Naive B cell (primary cell): ENCODE measurements around the gene L2HGDH. TPM values are rescaled to one million over a fixed set of nuclear protein-coding genes. Genes with fewer than 3 reads are reported as not detected.

ENCODE experiments used
- ATAC-seq, 2 donors: fragments of 150-1000 bp; cut with Tn5 transposase; 2 replicates each; pipeline ENCODE4 v1.10.0; 2021; ENCODE audit warnings: low read depth in 2 of 2, mild to moderate bottlenecking in 2 of 2, moderate library complexity in 2 of 2
- DNase-seq: peaks from one replicate; pipeline ENCODE4 v3.0.0; 2022
- H3K27ac Mint-ChIP-seq, 6 donors: one replicate each; pipeline ENCODE4 v1.8.0; 2020 to 2022; ENCODE audit warnings: mild to moderate bottlenecking in 6 of 6, mixed read lengths in 6 of 6, moderate library complexity in 5 of 6, inconsistent platforms in 2 of 6
- H3K27me3 Mint-ChIP-seq, 3 donors: one replicate each; pipeline ENCODE4 v1.8.0; 2021 to 2022; ENCODE audit warnings: mixed read lengths in 3 of 3, mild to moderate bottlenecking in 1 of 3
- H3K36me3 Mint-ChIP-seq, 2 donors: one replicate each; pipeline ENCODE4 v1.8.0; 2020 to 2022; ENCODE audit warnings: mixed read lengths in 2 of 2, inconsistent platforms in 1 of 2, mild to moderate bottlenecking in 1 of 2
- H3K4me1 Mint-ChIP-seq, 3 donors: one replicate each; pipeline ENCODE4 v1.8.0; 2020 to 2022; ENCODE audit warnings: mixed read lengths in 3 of 3, inconsistent platforms in 1 of 3, mild to moderate bottlenecking in 1 of 3, moderate library complexity in 1 of 3
- H3K4me3 Mint-ChIP-seq, 8 donors: one replicate each; pipeline ENCODE4 v1.8.0; 2020 to 2022; ENCODE audit warnings: mild to moderate bottlenecking in 8 of 8, mixed read lengths in 8 of 8, moderate library complexity in 8 of 8, inconsistent platforms in 2 of 8
- H3K9me3 Mint-ChIP-seq, 7 donors: one replicate each; pipeline ENCODE4 v1.8.0; 2020 to 2022; ENCODE audit warnings: mixed read lengths in 7 of 7, mild to moderate bottlenecking in 5 of 7, inconsistent platforms in 2 of 7, moderate library complexity in 1 of 7
- polyA plus RNA-seq, 6 donors: library from polyadenylated mRNA; unstranded; fragments of 300-500 nt; fragmentation: Illumina TruSeq; gene quantifications; one replicate each; pipeline ENCODE4 v1.2.3, GENCODE V29; 2021; ENCODE audit warnings: low read depth in 6 of 6

Gene L2HGDH
- polyA plus RNA-seq, 6 donors from 2014 or later: 1.5 to 3.6 (median 2.2) TPM; not detected in 1

DNA sequence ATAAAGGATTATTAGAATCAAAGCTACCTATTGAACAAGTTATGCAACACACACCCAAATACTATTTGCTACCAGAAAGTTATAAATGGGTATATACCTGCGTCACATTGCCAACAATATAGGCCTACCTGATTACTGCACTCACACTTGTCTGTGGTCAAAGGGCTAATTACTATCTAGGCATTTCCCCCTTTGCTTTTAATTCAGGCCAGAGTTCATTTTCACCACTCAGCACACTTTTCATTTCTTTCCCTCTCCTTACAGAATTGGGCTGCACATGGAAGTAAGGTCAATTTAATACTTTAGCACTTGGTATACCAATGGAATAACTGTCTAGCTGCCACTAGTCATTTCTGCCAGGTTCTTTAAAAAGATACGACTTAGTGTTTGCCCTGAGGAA lies 82.3 kb downstream of the L2HGDH start:
- DNase-seq: no peak
- Mint-ChIP-seq H3K4me3 (peak overlapping the region in 7 of 8 donors; percentile 30 to 92 (median 86)), H3K27me3 (no peaks in the 10 kb centered on the region), H3K27ac (peak overlapping the region in 2 of 6 donors; percentile 78 to 91), H3K36me3 (no peaks in the 10 kb centered on the region), H3K9me3 (no peaks in the 10 kb centered on the region), H3K4me1 (peaks cover 24 to 54% (median 35%) of the 10 kb centered on the region in 3 donors)
- no peak for ATAC-seq

DNA sequence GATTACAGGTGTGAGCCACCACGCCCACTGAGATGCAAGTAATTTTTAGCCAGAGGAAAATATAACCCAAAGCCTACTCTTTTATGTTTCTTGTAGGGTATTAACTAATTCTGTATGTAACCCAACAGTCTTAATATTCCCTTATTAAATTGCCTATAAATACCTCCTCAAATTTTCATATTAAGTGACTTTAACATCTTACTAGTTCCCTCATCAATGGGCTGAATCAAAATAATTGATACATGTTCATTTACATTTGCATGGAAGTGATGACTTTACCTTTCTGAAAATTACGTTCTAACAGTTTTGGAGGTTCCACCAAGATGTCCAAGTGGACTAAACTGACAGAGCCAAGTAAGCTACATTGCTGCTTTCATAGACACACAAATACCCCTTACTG lies 83.7 kb downstream of the L2HGDH start:
- DNase-seq (no peak), ATAC-seq (no peak)
- H3K27ac Mint-ChIP-seq: peak overlapping the region in 2 of 6 donors; percentile 60 to 70
- peak overlapping the region in 1 of 8 donors; percentile 69 for H3K4me3 Mint-ChIP-seq
- peaks cover 24 to 66% (median 35%) of the 10 kb centered on the region in 3 donors for H3K4me1 Mint-ChIP-seq
- H3K36me3 Mint-ChIP-seq: no peaks in the 10 kb centered on the region
- H3K9me3 Mint-ChIP-seq: no peaks in the 10 kb centered on the region
- H3K27me3 Mint-ChIP-seq: no peaks in the 10 kb centered on the region

DNA sequence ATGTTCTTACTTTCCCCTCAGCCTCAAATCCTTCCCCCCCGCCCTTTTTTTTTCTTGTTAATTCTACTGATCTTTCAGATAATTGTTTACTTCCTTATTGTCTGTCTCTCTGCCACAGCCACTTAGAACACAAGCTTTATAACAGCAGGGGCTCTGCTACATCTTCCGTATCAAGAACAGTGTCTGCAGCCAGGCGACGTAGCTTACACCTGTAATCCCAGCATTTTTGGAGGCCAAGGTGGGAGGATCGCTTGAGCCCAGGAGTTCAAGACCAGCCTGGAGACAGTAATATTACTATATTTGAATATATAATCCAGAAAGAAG lies 86.1 kb downstream of the L2HGDH start:
- Mint-ChIP-seq H3K4me3 (peak overlapping the region in 1 of 8 donors; percentile 34), H3K27ac (peak overlapping the region in 5 of 6 donors; percentile 28 to 87 (median 60)), H3K36me3 (peaks cover 0 to 8% of the 10 kb centered on the region in 2 donors), H3K9me3 (no peaks in the 10 kb centered on the region), H3K27me3 (no peaks in the 10 kb centered on the region), H3K4me1 (peaks cover 38 to 73% (median 47%) of the 10 kb centered on the region in 3 donors)
- no peak for DNase-seq
- ATAC-seq: no peak

DNA sequence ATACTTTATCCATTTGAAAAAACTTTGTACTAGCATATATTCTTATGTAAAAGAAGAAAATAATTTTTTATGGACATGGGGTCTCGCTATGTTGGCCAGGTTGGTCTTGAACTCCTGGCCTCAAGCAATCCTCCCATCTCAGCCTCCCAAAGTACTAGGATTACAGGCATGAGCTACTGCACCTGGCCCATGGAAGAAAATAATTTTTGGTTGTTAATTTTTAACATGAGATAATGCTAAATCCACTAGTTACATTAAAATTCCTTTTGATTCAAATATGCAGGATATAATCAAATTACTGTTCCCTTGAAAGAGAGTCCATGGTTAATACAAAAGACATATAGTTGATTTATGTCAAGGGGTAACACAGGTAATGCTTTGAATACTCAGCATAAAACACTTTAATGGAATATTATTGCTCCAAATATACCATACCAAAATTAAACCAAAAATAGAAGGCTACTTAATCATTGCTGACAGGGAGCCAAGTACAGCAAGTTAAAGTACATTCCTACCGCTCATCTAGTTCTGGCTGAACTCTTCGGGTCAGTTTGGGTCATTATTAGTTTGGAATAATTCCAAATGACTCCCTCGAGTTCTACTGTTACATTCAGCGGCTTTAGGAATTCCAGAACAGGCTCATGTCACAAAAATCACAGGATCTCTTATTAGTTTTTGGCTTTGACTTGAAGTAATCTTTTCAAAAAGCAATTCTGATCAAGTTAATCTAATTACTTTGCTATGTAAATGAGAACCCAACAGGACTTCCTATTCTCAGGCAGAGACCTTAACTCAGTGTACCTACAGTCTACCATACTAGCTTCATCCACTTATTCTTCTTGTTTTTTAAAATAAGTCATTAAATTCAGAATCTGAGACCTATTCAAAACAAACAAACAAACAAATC lies 86.7 kb downstream of the L2HGDH start:
- Mint-ChIP-seq H3K4me1 (peaks cover 35 to 75% (median 45%) of the 10 kb centered on the region in 3 donors), H3K27me3 (no peaks in the 10 kb centered on the region), H3K9me3 (no peaks in the 10 kb centered on the region), H3K36me3 (peaks cover 0 to 8% of the 10 kb centered on the region in 2 donors), H3K27ac (peak overlapping the region in 5 of 6 donors; percentile 28 to 87 (median 60)), H3K4me3 (peak overlapping the region in 1 of 8 donors; percentile 18)
- DNase-seq (no peak), ATAC-seq (peak in 1 of 2 donors; percentile 20)

DNA sequence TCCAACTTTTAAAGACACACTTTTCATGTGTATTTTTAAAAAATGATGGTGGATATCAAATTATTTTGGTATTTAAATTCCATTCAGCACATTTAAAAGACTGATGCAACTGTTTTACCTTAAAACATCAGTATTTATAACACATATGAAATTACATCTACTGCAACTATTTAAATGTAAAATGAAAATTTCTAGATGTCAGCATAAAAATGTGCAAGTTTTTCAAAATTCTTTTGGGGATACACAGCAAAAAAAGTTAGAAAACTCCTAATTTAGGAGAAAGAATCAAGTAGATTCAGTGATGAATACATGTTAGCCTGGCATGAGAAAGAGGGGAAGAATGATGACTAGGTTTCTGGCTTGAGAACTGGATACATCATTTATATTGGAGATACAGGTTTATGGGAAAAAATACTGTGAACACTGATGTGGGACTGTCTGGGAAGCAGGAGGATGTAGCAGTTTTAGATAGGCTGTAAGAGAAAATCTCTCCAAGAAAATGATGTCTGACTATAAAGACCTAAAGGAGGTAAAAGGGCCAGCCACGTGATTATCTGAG lies 89.9 kb downstream of the L2HGDH start:
- DNase-seq (no peak), ATAC-seq (no peak)
- H3K9me3 Mint-ChIP-seq: no peaks in the 10 kb centered on the region
- no peaks in the 10 kb centered on the region for H3K27me3 Mint-ChIP-seq
- peak overlapping the region in 3 of 6 donors; percentile 10 to 74 (median 61) for H3K27ac Mint-ChIP-seq
- peaks cover 39 to 70% (median 44%) of the 10 kb centered on the region in 3 donors for H3K4me1 Mint-ChIP-seq
- H3K4me3 Mint-ChIP-seq: no peak overlapping the region
- H3K36me3 Mint-ChIP-seq: peaks cover 0 to 8% of the 10 kb centered on the region in 2 donors

DNA sequence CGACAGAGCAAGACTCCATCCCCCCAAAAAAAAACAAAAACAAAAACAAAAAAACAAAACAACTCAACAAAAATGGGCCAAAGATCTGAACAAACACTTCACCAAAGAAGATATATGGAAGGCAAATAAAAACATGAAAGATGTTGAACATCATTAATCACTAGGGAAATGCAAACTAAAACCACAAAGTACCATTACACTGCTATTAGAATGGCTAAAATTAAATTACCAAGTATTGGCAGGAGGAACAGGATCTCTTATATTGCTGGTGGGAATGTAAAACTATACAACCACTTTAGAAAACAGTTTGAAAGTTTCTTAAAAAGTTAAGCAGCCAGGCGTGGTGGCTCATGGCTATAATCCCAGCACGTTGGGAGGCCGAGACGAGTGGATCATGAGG lies 93.5 kb downstream of the L2HGDH start:
- DNase-seq (no peak), ATAC-seq (no peak)
- no peaks in the 10 kb centered on the region for H3K9me3 Mint-ChIP-seq
- peaks cover 0 to 8% of the 10 kb centered on the region in 2 donors for H3K36me3 Mint-ChIP-seq
- H3K27ac Mint-ChIP-seq: no peak overlapping the region
- H3K27me3 Mint-ChIP-seq: no peaks in the 10 kb centered on the region
- H3K4me1 Mint-ChIP-seq: peaks cover 25 to 49% (median 27%) of the 10 kb centered on the region in 3 donors
- H3K4me3 Mint-ChIP-seq: peak overlapping the region in 1 of 8 donors; percentile 4

DNA sequence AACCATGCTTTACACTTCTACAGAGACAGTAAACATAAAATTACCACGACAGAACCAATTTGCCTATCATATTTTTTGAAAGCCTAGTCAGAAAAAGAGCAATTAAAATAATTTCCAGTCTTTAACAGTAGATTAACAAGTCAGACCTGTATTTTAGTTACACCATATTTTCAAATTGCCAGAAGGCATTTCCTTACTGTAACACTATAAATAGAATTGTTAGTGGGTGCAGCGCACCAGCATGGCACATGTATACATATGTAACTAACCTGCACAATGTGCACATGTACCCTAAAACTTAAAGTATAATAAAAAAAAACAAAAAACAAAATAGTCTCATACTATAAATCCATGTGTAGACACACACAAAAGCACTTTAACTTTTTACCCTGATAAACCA lies 96.6 kb downstream of the L2HGDH start:
- Mint-ChIP-seq H3K4me1 (peaks cover 20 to 44% (median 26%) of the 10 kb centered on the region in 3 donors), H3K27ac (peak overlapping the region in 1 of 6 donors; percentile 44), H3K4me3 (no peak overlapping the region), H3K36me3 (peaks cover 0 to 8% of the 10 kb centered on the region in 2 donors), H3K27me3 (no peaks in the 10 kb centered on the region), H3K9me3 (no peaks in the 10 kb centered on the region)
- ATAC-seq: no peak
- no peak for DNase-seq

DNA sequence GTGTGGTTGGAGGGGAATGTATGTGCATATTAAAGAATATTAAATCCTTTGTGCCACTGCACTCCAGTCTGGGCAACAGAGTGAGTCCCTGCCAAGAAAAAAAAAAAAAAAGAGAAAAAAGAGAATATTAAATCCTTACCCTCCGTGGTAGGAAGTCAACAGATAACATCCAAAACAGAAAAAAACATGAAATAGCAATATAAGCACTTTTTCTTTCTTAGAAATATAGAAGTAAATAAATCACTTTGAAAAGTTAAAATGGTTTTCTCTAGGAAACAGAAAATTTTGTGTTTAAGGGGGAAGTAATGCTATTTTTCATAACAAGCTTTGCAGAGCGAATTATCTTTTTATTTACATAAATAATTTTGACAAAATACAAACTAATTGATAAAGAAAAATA lies 98.2 kb downstream of the L2HGDH start:
- Mint-ChIP-seq H3K36me3 (peaks cover 0 to 8% of the 10 kb centered on the region in 2 donors), H3K27me3 (no peaks in the 10 kb centered on the region), H3K4me1 (peaks cover 18 to 39% (median 27%) of the 10 kb centered on the region in 3 donors), H3K4me3 (no peak overlapping the region), H3K9me3 (no peaks in the 10 kb centered on the region), H3K27ac (peak overlapping the region in 2 of 6 donors; percentile 19 to 58)
- no peak for ATAC-seq
- no peak for DNase-seq

DNA sequence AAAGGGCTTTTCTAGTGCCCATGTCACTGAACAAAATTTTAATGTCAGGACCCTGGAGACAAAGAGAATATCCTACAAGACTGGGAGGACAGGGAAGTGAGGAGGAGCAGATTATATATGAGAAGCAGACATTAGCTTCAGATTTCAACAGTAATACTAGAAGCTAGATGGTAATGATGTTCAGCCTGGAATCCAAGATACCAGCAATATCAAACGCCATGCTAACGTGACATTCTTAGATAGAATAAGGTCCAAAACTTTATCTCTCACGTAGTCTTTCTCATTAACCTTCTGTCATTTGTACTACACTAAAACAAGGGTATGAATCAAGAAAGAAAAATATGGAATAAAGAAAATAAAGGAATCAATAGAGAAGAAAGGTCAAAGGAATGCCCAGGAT lies 99.3 kb downstream of the L2HGDH start:
- Mint-ChIP-seq H3K36me3 (peaks cover 0 to 8% of the 10 kb centered on the region in 2 donors), H3K4me1 (peaks cover 14 to 29% (median 19%) of the 10 kb centered on the region in 3 donors), H3K4me3 (no peak overlapping the region), H3K27me3 (no peaks in the 10 kb centered on the region), H3K27ac (peak overlapping the region in 4 of 6 donors; percentile 8 to 84 (median 32)), H3K9me3 (no peaks in the 10 kb centered on the region)
- no peak for DNase-seq
- ATAC-seq: no peak

DNA sequence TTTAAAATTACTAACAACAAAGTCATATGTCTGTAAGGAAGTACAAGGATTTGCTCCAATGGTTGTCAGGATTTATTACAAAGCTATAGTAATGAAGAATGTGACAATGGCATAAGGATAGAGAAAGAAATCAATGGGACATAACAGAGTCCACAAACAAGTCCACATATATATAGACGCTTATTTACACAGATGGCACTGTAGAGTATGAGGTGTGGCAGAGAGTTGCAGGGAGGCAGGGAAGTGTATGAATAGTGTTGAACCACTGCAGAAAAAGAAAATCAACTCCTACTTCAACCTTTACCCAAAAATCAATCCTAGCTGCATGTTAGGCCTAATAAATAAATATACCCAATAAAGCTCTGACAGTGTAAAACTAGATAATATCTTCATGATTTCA lies 102.0 kb downstream of the L2HGDH start:
- H3K27me3 Mint-ChIP-seq: no peaks in the 10 kb centered on the region
- ATAC-seq: no peak
- H3K4me3 Mint-ChIP-seq: no peak overlapping the region
- peaks cover 0 to 8% of the 10 kb centered on the region in 2 donors for H3K36me3 Mint-ChIP-seq
- peaks cover 22 to 29% (median 29%) of the 10 kb centered on the region in 3 donors for H3K4me1 Mint-ChIP-seq
- DNase-seq: no peak
- no peak overlapping the region for H3K27ac Mint-ChIP-seq
- no peaks in the 10 kb centered on the region for H3K9me3 Mint-ChIP-seq

DNA sequence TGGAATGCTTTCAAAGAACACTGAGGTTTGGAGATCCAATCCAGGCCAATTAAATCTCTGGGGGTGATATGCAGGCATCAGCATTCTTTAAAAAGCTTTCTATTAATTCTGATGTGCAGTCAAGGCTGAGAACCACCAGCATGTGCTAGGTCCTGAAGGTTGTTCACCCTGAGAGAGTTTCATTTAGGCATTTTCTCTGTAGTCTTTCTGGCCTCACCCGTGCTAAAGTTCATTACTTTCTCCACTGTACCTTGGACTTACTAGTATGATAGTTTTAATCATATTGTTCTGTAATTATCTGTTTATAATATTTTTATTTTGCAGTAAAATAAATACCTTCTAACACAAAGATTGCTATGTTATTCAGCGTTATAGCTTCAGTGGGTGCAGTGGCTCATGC lies 113.5 kb downstream of the L2HGDH start:
- Mint-ChIP-seq H3K27ac (no peak overlapping the region), H3K4me3 (no peak overlapping the region), H3K4me1 (no peaks in the 10 kb centered on the region), H3K27me3 (no peaks in the 10 kb centered on the region), H3K9me3 (no peaks in the 10 kb centered on the region), H3K36me3 (no peaks in the 10 kb centered on the region)
- no peak for DNase-seq
- no peak for ATAC-seq

DNA sequence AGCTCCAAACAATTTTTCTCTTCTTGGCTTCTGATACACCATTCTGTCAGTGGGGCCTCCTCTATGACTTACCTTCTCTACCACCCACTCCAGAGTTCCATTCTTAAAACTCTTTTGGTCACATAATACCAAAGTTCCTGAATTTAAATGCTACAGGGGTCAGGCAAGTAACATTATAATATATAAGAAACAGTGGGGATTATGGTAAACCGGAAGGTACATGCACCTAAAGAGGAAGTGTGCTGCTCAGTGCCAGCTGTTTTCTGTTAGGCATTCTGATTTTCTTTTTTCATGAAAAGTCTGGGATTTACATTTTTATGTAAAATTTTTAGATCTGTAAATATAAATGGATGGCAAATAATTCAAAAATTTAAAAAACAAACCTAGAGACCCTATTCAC lies 120.5 kb downstream of the L2HGDH start:
- H3K27ac Mint-ChIP-seq: peak overlapping the region in 4 of 6 donors; percentile 9 to 88 (median 64)

More for the DNA sequence above, 120.5 kb downstream of the L2HGDH start:
- DNase-seq (no peak), ATAC-seq (peak; percentile 47 to 49)
- Mint-ChIP-seq H3K4me1 (peaks cover 9 to 12% (median 10%) of the 10 kb centered on the region in 3 donors), H3K36me3 (no peaks in the 10 kb centered on the region), H3K4me3 (no peak overlapping the region), H3K27me3 (no peaks in the 10 kb centered on the region), H3K9me3 (no peaks in the 10 kb centered on the region)
